CD4-positive, alpha-beta T cell treated with Interleukin-15 for 1 hour (primary cell): Measurements from ENCODE around the gene PRDM5.

Experiments used
- DNase-seq: peaks from one replicate; pipeline ENCODE4 v3.0.0-alpha.2; 2020

The PRDM5 gene

GRCh38 chr4:120922381-120923206, at the start of gene PRDM5:
PRDM5 (minus strand) TSS chr4:120922726; CDS start chr4:120922608, 118 bp downstream.
- DNase-seq = no peak

- DNase-seq = no peak
Observed at GRCh38 chr4:120971884-120972283, 49.4 kb upstream of the PRDM5 start.

- DNase-seq = no peak
Observed at GRCh38 chr4:120965938-120966337, 43.4 kb upstream of the PRDM5 start.

- no peak for DNase-seq
Observed at GRCh38 chr4:120964596-120964995, 42.1 kb upstream of the PRDM5 start.

- no peak for DNase-seq
Observed at GRCh38 chr4:120963449-120963848, 40.9 kb upstream of the PRDM5 start.

- no peak for DNase-seq
Observed at GRCh38 chr4:120960656-120961267, 38.2 kb upstream of the PRDM5 start.

- no peak for DNase-seq
Observed at GRCh38 chr4:120948382-120948781, 25.9 kb upstream of the PRDM5 start.

- DNase-seq = no peak
Observed at GRCh38 chr4:120942776-120943175, 20.2 kb upstream of the PRDM5 start.

- no peak for DNase-seq
Observed at GRCh38 chr4:120940547-120940946, 18.0 kb upstream of the PRDM5 start.

- DNase-seq = no peak
Observed at GRCh38 chr4:120939693-120940092, 17.2 kb upstream of the PRDM5 start.

- no peak for DNase-seq
Observed at GRCh38 chr4:120929847-120930246, 7.3 kb upstream of the PRDM5 start.

- no peak for DNase-seq
Observed at GRCh38 chr4:120927801-120928409, 5.4 kb upstream of the PRDM5 start.

GRCh38 chr4:120926358-120927025, 4.0 kb upstream of the PRDM5 start:
- DNase-seq = no peak

GRCh38 chr4:120924931-120925330, 2.4 kb upstream of the PRDM5 start:
- no peak for DNase-seq

- no peak for DNase-seq
Observed at GRCh38 chr4:120923207-120923522, 639 bp upstream of the PRDM5 start.

- peak; percentile 24 for DNase-seq
Observed at GRCh38 chr4:120921456-120922380, 808 bp downstream of the PRDM5 start.

GRCh38 chr4:120920666-120921065, 1.9 kb downstream of the PRDM5 start:
- DNase-seq = no peak

GRCh38 chr4:120919358-120919757, 3.2 kb downstream of the PRDM5 start:
- DNase-seq = no peak

- DNase-seq = no peak
Observed at GRCh38 chr4:120918788-120919187, 3.7 kb downstream of the PRDM5 start.

- DNase-seq = no peak
Observed at GRCh38 chr4:120918092-120918491, 4.4 kb downstream of the PRDM5 start.

- no peak for DNase-seq
Observed at GRCh38 chr4:120916937-120917336, 5.6 kb downstream of the PRDM5 start.

GRCh38 chr4:120915336-120915735, 7.2 kb downstream of the PRDM5 start:
- no peak for DNase-seq

- no peak for DNase-seq
Observed at GRCh38 chr4:120903419-120903818, 19.1 kb downstream of the PRDM5 start.
